ENCODE results near the gene GRK4.
"Not testable (repeated sequence)": the region's sequence is repeated elsewhere in the genome, so short reads cannot be mapped to it uniquely, and the experiment has no call there.

DNA sequence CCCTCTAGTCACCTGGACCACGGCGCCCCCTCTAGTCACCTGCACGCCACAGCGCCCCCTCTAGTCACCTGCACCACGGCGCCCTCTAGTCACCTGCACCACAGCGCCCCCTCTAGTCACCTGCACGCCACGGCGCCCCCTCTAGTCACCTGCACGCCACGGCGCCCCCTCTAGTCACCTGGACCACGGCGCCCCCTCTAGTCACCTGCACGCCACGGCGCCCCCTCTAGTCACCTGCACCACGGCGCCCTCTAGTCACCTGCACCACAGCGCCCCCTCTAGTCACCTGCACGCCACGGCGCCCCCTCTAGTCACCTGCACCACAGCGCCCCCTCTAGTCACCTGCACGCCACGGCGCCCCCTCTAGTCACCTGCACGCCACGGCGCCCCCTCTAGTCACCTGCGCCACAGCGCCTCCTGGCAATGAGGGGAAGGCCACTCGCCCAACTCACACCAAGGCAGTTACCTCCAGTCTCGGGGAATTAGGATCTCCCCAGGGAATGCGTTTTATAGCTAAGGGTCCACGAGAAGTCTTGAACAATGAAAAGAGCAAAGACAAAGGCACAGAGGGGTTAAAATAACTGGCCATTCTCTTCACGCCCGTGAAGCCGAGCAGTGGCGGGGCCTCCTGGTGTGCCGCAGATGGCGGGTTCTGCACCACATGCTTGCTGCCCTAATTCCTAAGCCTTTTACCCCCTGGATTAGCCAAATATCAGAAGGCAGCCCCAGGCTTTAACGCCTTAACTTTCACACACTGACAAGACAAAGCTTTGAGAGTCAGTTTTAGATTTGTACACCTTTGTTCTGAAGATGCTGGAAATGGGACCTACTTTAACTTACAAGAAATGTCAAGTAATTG, 8.0 kb upstream of the GRK4 start:
- TF ChIP-seq, protein P1, sequence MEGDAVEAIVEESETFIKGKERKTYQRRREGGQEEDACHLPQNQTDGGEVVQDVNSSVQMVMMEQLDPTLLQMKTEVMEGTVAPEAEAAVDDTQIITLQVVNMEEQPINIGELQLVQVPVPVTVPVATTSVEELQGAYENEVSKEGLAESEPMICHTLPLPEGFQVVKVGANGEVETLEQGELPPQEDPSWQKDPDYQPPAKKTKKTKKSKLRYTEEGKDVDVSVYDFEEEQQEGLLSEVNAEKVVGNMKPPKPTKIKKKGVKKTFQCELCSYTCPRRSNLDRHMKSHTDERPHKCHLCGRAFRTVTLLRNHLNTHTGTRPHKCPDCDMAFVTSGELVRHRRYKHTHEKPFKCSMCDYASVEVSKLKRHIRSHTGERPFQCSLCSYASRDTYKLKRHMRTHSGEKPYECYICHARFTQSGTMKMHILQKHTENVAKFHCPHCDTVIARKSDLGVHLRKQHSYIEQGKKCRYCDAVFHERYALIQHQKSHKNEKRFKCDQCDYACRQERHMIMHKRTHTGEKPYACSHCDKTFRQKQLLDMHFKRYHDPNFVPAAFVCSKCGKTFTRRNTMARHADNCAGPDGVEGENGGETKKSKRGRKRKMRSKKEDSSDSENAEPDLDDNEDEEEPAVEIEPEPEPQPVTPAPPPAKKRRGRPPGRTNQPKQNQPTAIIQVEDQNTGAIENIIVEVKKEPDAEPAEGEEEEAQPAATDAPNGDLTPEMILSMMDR (IDR thresholded peaks at IDR 0.05): not testable (repeated sequence)
- TF ChIP-seq ZFX (IDR thresholded peaks at IDR 0.05; ENCODE audit: borderline replicate concordance): not testable (repeated sequence)

All from 22Rv1 (cell line).